Large intestine (tissue), 3 donors: ENCODE data around the gene L3MBTL3. TPM values are rescaled to one million over a fixed set of nuclear protein-coding genes. Genes with fewer than 3 reads are reported as not detected.

Experiments used
- DNase-seq, 2 donors: peaks; one replicate each; pipeline versions ENCODE4 v3.0.0 to v3.0.0-alpha.2; 2013
- H3K27ac ChIP-seq: one replicate; pipeline ENCODE4 v1.5.1; 2013; ENCODE audit warnings: low read length
- H3K27me3 ChIP-seq: 2 replicates; pipeline ENCODE4 v1.6.1; 2013; ENCODE audit warnings: low read length; ENCODE audit not compliant: control insufficient read depth, insufficient read depth
- H3K36me3 ChIP-seq: 2 replicates; pipeline ENCODE4 v1.6.1; 2013; ENCODE audit warnings: low read length; ENCODE audit not compliant: control insufficient read depth, insufficient read depth
- H3K4me1 ChIP-seq: one replicate; pipeline ENCODE4 v1.6.1; 2013; ENCODE audit warnings: low read length; ENCODE audit not compliant: control insufficient read depth, insufficient read depth
- H3K4me3 ChIP-seq: one replicate; pipeline ENCODE4 v1.5.1; 2013; ENCODE audit warnings: low read length
- H3K9me3 ChIP-seq: one replicate; pipeline ENCODE4 v1.6.1; 2013; ENCODE audit warnings: mild to moderate bottlenecking, low read depth, low read length, moderate library complexity; ENCODE audit not compliant: control insufficient read depth
- WGBS: methylation state at CpG from one replicate; pipeline ENCODE4 v1.1.5; 2013; ENCODE audit warnings: low lambda C conversion rate; ENCODE audit not compliant: insufficient coverage; 5-methylcytosine and 5-hydroxymethylcytosine counted together
- polyA plus RNA-seq: library from polyadenylated mRNA; unstranded; fragments of 120-200 nt; gene quantifications from one replicate; pipeline ENCODE4 v1.2.1, GENCODE V29; 2013

The L3MBTL3 gene
- polyA plus RNA-seq, 1 donor, result 9.1 TPM

DNA sequence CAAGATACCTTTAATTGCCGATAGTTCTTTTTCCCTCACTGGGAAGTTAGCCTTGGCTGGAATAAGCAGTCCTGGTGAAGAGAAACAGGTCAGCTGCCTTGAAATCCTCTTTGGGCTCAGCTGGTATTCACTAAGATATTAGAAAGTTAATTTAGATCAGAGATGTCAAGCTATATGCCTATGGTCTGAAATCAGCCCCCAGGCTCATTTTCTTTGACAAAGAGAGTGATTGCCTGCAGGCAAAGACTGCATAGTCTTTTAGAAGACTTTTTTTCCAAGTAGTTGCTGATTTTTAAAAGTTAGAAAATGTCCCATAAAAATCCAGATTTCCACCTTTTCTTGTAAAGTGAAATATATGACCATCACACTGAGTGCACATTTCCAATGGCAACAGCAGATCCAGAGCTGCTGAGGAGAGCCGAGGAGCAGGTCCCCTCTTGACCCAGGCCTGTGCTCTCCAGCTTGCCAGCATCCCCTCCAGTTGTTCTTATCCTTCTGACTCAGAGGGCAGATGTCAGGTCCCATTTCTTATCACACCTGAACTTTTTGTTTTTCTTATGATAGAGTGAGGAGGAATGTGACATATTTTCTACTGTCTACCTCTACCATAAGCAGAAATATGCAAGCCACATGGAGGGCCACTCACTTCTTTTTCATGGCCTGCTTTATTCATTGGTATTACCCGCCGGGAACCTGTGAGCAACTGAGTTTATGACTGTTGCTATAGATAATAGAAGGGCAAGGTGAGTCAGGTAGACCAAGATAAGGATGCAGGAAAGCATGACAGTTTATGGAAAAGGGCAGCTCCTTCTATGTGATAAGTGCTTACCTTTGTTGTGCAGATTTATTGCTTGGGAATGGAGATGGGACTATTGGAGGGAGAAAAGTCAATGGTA is 17.6 kb upstream of the L3MBTL3 start:
- Histone ChIP-seq H3K9me3 (no peaks in the 10 kb centered on the region), H3K27ac (no peak overlapping the region), H3K4me1 (no peaks in the 10 kb centered on the region), H3K36me3 (no peaks in the 10 kb centered on the region), H3K4me3 (no peak overlapping the region), H3K27me3 (no peaks in the 10 kb centered on the region)
- DNase-seq, result peak; percentile 44 to 68
- no CpG with 5 or more reads among the region's 4 CpGs for WGBS

- H3K9me3 ChIP-seq, result no peaks in the 10 kb centered on the region
- WGBS, result 100% methylated on average over 1 of the region's 4 CpGs
- DNase-seq, result no peak
- no peaks in the 10 kb centered on the region for H3K36me3 ChIP-seq
- H3K27ac ChIP-seq, result no peak overlapping the region
- H3K27me3 ChIP-seq, result no peaks in the 10 kb centered on the region
- H3K4me1 ChIP-seq, result no peaks in the 10 kb centered on the region
- no peak overlapping the region for H3K4me3 ChIP-seq
Measured at GRCh38 chr6:130008236-130008873, 10.0 kb upstream of the L3MBTL3 start.

DNA sequence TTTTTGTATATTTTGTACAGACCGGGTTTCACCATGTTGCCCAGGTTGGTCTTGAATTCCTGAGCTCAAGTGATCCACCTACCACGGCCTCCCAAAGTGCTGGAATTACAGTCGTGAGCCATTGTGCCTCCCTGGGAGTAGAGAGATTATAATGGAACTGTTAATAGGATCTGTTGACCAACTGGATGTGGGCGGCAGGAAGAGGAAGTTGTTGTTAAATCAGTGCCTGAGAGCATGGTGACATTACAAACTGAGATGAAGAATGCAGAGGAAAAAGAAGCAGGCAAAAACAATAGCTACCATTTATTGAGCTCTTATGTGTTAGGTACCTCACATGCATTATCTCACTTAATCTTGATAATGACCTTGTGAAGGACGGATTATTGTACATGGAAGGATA is 9.2 kb upstream of the L3MBTL3 start:
- 92% methylated on average over 2 of the region's 5 CpGs for WGBS
- no peak overlapping the region for H3K27ac ChIP-seq
- H3K36me3 ChIP-seq, result no peaks in the 10 kb centered on the region
- no peak overlapping the region for H3K4me3 ChIP-seq
- no peaks in the 10 kb centered on the region for H3K27me3 ChIP-seq
- H3K4me1 ChIP-seq, result no peaks in the 10 kb centered on the region
- no peak for DNase-seq
- H3K9me3 ChIP-seq, result no peaks in the 10 kb centered on the region

- Histone ChIP-seq H3K36me3 (no peaks in the 10 kb centered on the region), H3K4me1 (no peaks in the 10 kb centered on the region), H3K9me3 (no peaks in the 10 kb centered on the region), H3K4me3 (no peak overlapping the region), H3K27ac (no peak overlapping the region), H3K27me3 (no peaks in the 10 kb centered on the region)
- no CpG with 5 or more reads among the region's 2 CpGs for WGBS
- no peak for DNase-seq
Measured at GRCh38 chr6:130010387-130010786, 8.0 kb upstream of the L3MBTL3 start.

- H3K27me3 ChIP-seq, result no peaks in the 10 kb centered on the region
- no peak for DNase-seq
- H3K4me1 ChIP-seq, result no peaks in the 10 kb centered on the region
- WGBS, result 100% methylated on average over 1 of the region's 4 CpGs
- H3K9me3 ChIP-seq, result no peaks in the 10 kb centered on the region
- no peaks in the 10 kb centered on the region for H3K36me3 ChIP-seq
- no peak overlapping the region for H3K27ac ChIP-seq
- H3K4me3 ChIP-seq, result no peak overlapping the region
Measured at GRCh38 chr6:130012728-130013127, 5.7 kb upstream of the L3MBTL3 start.

- H3K4me3 ChIP-seq, result peak overlapping the region; percentile 83
- H3K36me3 ChIP-seq, result no peaks in the 10 kb centered on the region
- peaks cover 3% of the 10 kb centered on the region for H3K4me1 ChIP-seq
- no peaks in the 10 kb centered on the region for H3K9me3 ChIP-seq
- no peaks in the 10 kb centered on the region for H3K27me3 ChIP-seq
- 0% methylated on average over 3 of the region's 54 CpGs for WGBS
- peak in 1 of 2 donors; percentile 3 for DNase-seq
- H3K27ac ChIP-seq, result peak overlapping the region; percentile 71
Measured at GRCh38 chr6:130018744-130019325, 454 bp downstream of the L3MBTL3 start.

DNA sequence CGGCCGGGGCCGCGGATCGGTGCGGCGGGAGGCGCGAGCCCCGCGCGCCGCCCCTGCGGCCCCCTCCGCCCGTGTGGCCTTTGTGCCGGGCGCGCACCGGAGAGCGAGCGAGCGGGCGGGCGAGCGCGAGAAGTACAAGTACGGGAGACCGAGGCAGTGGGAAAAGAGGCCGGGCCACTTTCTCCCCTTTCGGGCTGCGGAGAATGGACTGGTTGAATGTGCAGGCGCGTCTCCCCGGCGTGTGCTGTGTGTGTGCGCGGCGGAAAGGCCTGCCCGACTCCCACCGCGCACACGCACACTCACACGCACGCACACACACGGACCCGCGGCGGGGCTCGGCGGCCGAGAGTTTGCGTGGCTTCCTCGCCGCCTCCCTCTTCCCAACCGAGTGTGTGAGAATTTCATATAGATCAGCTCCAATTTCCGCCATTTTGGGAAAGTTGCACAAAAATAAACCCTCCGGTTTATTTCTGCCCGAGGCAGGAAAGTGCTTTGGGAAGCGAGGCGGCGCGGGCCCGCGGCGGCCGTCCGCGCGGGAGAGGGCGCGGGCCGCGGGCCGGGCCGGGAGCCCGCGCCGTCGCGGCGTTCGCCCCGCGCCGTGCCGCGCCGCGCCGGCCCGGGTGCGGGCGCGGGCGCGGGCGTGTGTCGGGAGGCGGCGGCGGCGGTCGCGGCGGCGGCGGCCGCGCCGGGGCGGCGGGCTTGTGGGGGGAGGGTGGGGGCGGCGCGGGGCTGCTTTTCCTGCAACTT is 1.1 kb downstream of the L3MBTL3 start:
- Histone ChIP-seq H3K4me3 (peak overlapping the region; percentile 97), H3K9me3 (no peaks in the 10 kb centered on the region), H3K36me3 (peaks cover under 1% of the 10 kb centered on the region), H3K4me1 (peaks cover 3% of the 10 kb centered on the region), H3K27ac (peak overlapping the region; percentile 77), H3K27me3 (no peaks in the 10 kb centered on the region)
- DNase-seq, result peak; percentile 12 to 71
- no CpG with 5 or more reads among the region's 116 CpGs for WGBS

- peak; percentile 10 to 40 for DNase-seq
- Histone ChIP-seq H3K9me3 (no peaks in the 10 kb centered on the region), H3K36me3 (peaks cover 6% of the 10 kb centered on the region), H3K27ac (peak overlapping the region; percentile 37), H3K27me3 (no peaks in the 10 kb centered on the region), H3K4me1 (peaks cover 3% of the 10 kb centered on the region), H3K4me3 (peak overlapping the region; percentile 88)
- no CpG with 5 or more reads among the region's 84 CpGs for WGBS
Measured at GRCh38 chr6:130020073-130020906, 1.9 kb downstream of the L3MBTL3 start.

DNA sequence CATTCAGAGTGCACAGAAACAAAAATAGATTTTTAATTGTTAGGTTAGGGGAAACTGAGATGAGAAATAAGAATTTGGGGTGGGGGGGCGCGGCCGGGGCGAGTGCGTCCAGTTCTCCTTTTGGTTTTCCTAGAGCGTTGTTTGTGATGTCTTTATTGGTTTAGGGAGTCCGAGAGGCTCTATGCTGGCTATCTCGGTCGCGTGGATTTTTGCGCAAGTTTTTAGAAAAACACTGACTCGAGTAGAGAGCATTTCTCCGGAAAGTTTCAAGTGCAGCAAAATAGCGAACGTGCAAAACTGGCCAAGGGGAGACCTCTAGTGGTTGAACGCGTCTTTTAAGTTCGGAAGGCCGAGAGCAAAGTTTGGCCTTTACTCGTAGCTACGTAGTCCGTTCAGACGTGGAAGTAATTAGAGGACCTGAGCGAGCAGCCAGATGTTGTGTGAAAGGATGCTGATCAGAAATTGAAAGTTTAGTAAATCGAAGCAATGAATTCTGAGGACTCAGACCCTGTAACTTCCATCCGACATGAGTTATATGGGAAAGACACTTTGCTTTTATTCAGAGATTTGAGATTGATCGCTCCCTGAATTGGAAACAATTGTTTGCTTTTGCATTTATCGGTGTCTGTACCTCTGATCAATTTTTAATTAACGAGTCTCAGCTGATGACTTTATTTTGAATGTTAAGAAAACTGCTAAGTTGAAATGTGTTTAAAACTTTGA is 2.7 kb downstream of the L3MBTL3 start:
- 14% methylated on average over 1 of the region's 29 CpGs for WGBS
- no peaks in the 10 kb centered on the region for H3K9me3 ChIP-seq
- H3K27me3 ChIP-seq, result no peaks in the 10 kb centered on the region
- H3K36me3 ChIP-seq, result peaks cover 7% of the 10 kb centered on the region
- peak overlapping the region; percentile 88 for H3K4me3 ChIP-seq
- DNase-seq, result peak; percentile 82 to 87
- peak overlapping the region; percentile 37 for H3K27ac ChIP-seq
- peaks cover 3% of the 10 kb centered on the region for H3K4me1 ChIP-seq
